ENCODE data around the gene ZNF41.
A peak's percentile ranks its signal among the peaks of the same experiment; 100 is the strongest.
"Not testable (repeated sequence)": the region's sequence is repeated elsewhere in the genome, so short reads cannot be mapped to it uniquely, and the experiment has no call there.

The ZNF41 gene
- total RNA-seq = 7.0 to 23.1 (median 12.2) reads per million in 18 experiments

GRCh38 chrX:47482512-47483305 is at the start of gene ZNF41:
TSS of gene ZNF41 (minus strand) at chrX:47483222. CDS start at chrX:47467481, 15,741 bp downstream.
- peak; percentile 75 to 81 for DNase-seq

GRCh38 chrX:47530049-47530448 is 47.0 kb upstream of the ZNF41 start:
- peak; percentile 17 to 27 for DNase-seq

GRCh38 chrX:47529548-47529947 is 46.5 kb upstream of the ZNF41 start:
- no peak for DNase-seq

GRCh38 chrX:47523713-47524166 is 40.7 kb upstream of the ZNF41 start:
- DNase-seq = no peak

GRCh38 chrX:47523297-47523696 is 40.3 kb upstream of the ZNF41 start:
- DNase-seq = peak; percentile 75 to 77

- DNase-seq = no peak
Measured at GRCh38 chrX:47518144-47518543, 35.1 kb upstream of the ZNF41 start.

GRCh38 chrX:47515941-47516665 is 33.1 kb upstream of the ZNF41 start:
- DNase-seq = peak; percentile 29 to 34

GRCh38 chrX:47514533-47515235 is 31.7 kb upstream of the ZNF41 start:
- DNase-seq = no peak

GRCh38 chrX:47513034-47513965 is 30.3 kb upstream of the ZNF41 start:
- DNase-seq = peak; percentile 3 to 5

GRCh38 chrX:47512383-47512782 is 29.4 kb upstream of the ZNF41 start:
- DNase-seq = not testable (repeated sequence)

- DNase-seq = no peak
Measured at GRCh38 chrX:47507153-47507867, 24.3 kb upstream of the ZNF41 start.

- no peak for DNase-seq
Measured at GRCh38 chrX:47503151-47503550, 20.1 kb upstream of the ZNF41 start.

- DNase-seq = no peak
Measured at GRCh38 chrX:47502316-47503125, 19.5 kb upstream of the ZNF41 start.

- no peak for DNase-seq
Measured at GRCh38 chrX:47501226-47502074, 18.4 kb upstream of the ZNF41 start.

GRCh38 chrX:47500554-47500953 is 17.5 kb upstream of the ZNF41 start:
- no peak for DNase-seq

- DNase-seq = no peak
Measured at GRCh38 chrX:47499293-47499692, 16.3 kb upstream of the ZNF41 start.

- DNase-seq = no peak
Measured at GRCh38 chrX:47498411-47498810, 15.4 kb upstream of the ZNF41 start.

GRCh38 chrX:47497271-47497888 is 14.4 kb upstream of the ZNF41 start:
- peak in 1 of 2 donors; percentile 29 for DNase-seq

- not testable (repeated sequence) for DNase-seq
Measured at GRCh38 chrX:47492133-47492532, 9.1 kb upstream of the ZNF41 start.
